ENCODE results near the gene TERT.

Gene TERT

DNA sequence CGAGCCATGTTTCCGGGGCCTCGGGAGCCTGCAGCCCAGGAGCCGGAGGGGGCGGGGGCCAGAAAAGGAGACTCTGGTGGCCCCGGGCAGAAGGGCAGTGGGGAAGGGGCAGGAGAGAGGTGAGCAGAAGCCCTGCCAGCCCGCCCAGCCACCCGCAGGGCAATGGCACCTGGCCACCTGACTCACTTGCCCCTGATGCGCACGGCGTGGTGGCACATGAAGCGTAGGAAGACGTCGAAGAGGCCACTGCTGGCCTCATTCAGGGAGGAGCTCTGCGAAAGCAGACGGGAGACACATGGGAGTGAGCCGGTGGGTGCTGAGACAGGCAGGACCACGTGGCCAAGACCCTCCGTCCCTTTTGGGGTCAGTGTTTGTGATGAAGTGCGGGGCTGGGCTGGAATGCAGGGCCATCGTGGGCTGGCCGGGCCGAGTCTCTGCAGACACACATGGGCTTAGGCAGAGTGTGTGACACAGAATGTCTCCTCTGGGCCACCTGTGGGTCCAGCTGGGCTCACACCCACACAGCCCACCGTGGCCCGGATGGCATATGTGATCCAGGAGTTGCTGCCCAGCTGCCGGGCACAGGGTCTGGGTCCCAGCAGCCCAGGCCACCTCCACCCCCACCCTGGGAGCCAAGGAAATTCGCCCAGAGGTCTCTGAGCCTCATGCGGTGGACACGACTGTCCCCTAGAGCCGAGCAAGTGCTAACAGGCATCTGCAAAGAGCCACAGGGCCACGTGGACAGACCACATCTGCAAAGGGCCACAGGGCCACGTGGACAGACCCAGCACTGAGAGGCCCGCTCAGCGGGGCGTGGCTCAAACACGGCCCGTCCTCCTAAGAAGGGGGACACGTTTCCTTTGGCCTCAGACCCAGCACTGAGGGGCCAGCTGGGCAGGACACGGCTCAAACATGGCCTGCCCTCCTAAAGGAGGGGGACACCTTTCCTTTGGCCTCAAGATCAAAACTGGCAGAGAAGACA, 23.6 kb downstream of the TERT start:
- Histone ChIP-seq H3K4me1 (ENCODE audit: control insufficient read depth, insufficient read depth, low read length) (no peaks in the 10 kb centered on the region), H3K4me3 (ENCODE audit: low read depth, low read length) (no peak overlapping the region), H3K9me3 (ENCODE audit: control insufficient read depth, insufficient read depth, low read depth, low read length) (no peaks in the 10 kb centered on the region), H3K27ac (ENCODE audit: extremely low read depth, low read depth, low read length) (no peak overlapping the region), H3K36me3 (ENCODE audit: control insufficient read depth in 2 of 2, insufficient read depth in 1 of 2, low read length in 2 of 2) (no peaks in the 10 kb centered on the region)
- ChIA-PET CTCF (interaction anchor here (0.5 kb wide), 1 partner anchor 9 kb away, joined by 3 read pairs; no protein-coding TSS in a partner anchor), POLR2A (no interaction called here)
- TF ChIP-seq ZNF16 (tag by site-specific recombination; IDR thresholded peaks at IDR 0.05; ENCODE audit: low read depth) (no peak), ZNF18 (tag by site-specific recombination; IDR thresholded peaks at IDR 0.05) (no peak), GLI2 (tag by site-specific recombination; IDR thresholded peaks at IDR 0.05; ENCODE audit: borderline replicate concordance, low read depth) (no peak), ZBTB26 (tag by site-specific recombination; optimal IDR thresholded peaks at IDR 0.05) (no peak), REST (tag by site-specific recombination; IDR thresholded peaks at IDR 0.05) (no peak), ZNF155 (tag by site-specific recombination; IDR thresholded peaks at IDR 0.05) (no peak), INSM2 (tag by site-specific recombination; IDR thresholded peaks at IDR 0.05) (no peak), ZNF394 (tag by site-specific recombination; IDR thresholded peaks at IDR 0.05; ENCODE audit: borderline replicate concordance) (no peak), ZNF362 (tag by site-specific recombination; IDR thresholded peaks at IDR 0.05) (no peak), ZFP37 (tag by site-specific recombination; IDR thresholded peaks at IDR 0.05) (no peak), ZIC2 (tag by site-specific recombination; IDR thresholded peaks at IDR 0.05) (no peak), YY1 (tag by site-specific recombination; IDR thresholded peaks at IDR 0.05) (no peak), ZNF513 (tag by site-specific recombination; IDR thresholded peaks at IDR 0.05) (no peak), KLF16 (tag by site-specific recombination; IDR thresholded peaks at IDR 0.05) (no peak), ZNF266 (tag by site-specific recombination; IDR thresholded peaks at IDR 0.05; ENCODE audit: low read depth) (no peak)
- TF ChIP-seq, protein P1, sequence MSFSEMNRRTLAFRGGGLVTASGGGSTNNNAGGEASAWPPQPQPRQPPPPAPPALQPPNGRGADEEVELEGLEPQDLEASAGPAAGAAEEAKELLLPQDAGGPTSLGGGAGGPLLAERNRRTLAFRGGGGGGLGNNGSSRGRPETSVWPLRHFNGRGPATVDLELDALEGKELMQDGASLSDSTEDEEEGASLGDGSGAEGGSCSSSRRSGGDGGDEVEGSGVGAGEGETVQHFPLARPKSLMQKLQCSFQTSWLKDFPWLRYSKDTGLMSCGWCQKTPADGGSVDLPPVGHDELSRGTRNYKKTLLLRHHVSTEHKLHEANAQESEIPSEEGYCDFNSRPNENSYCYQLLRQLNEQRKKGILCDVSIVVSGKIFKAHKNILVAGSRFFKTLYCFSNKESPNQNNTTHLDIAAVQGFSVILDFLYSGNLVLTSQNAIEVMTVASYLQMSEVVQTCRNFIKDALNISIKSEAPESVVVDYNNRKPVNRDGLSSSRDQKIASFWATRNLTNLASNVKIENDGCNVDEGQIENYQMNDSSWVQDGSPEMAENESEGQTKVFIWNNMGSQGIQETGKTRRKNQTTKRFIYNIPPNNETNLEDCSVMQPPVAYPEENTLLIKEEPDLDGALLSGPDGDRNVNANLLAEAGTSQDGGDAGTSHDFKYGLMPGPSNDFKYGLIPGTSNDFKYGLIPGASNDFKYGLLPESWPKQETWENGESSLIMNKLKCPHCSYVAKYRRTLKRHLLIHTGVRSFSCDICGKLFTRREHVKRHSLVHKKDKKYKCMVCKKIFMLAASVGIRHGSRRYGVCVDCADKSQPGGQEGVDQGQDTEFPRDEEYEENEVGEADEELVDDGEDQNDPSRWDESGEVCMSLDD (tag by site-specific recombination; IDR thresholded peaks at IDR 0.05) = no peak
- TF ChIP-seq, protein P2, sequence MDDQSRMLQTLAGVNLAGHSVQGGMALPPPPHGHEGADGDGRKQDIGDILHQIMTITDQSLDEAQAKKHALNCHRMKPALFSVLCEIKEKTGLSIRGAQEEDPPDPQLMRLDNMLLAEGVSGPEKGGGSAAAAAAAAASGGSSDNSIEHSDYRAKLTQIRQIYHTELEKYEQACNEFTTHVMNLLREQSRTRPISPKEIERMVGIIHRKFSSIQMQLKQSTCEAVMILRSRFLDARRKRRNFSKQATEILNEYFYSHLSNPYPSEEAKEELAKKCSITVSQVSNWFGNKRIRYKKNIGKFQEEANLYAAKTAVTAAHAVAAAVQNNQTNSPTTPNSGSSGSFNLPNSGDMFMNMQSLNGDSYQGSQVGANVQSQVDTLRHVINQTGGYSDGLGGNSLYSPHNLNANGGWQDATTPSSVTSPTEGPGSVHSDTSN (CRISPR knock-in tag; IDR thresholded peaks at IDR 0.05) = no peak
